Activated B cell treated with CpG ODN at 0.5 μM for 24 hours (primary cell): ENCODE results near the gene MAEL. TPM values are rescaled to one million over a fixed set of nuclear protein-coding genes. Genes with fewer than 3 reads are reported as not detected.

Experiments used
- ATAC-seq: fragments of 200-7000 bp; cut with Tn5 transposase; one replicate; pipeline ENCODE4 v1.10.0; 2021; ENCODE audit warnings: low read depth, mild to moderate bottlenecking, moderate library complexity
- CTCF ChIA-PET: fragments of 350-600 bp; sonication (Branson Sonifier 250); formaldehyde crosslinking; loops from one replicate; lab custom pipeline; 2021; ENCODE audit warnings: antibody characterized with exemption; lab: Charles Lee
- POLR2A ChIA-PET: fragments of 350-600 bp; sonication (Branson Sonifier 250); formaldehyde crosslinking; loops from one replicate; lab custom pipeline; 2021; ENCODE audit warnings: antibody characterized with exemption; lab: Charles Lee
- DNase-seq: peaks from one replicate; pipeline ENCODE4 v3.0.0; 2022
- H3K27ac Mint-ChIP-seq: one replicate; pipeline ENCODE4 v1.8.0; 2020; ENCODE audit warnings: mixed read lengths
- H3K27me3 Mint-ChIP-seq: one replicate; pipeline ENCODE4 v1.8.0; 2021; ENCODE audit warnings: mixed read lengths
- H3K36me3 Mint-ChIP-seq: one replicate; pipeline ENCODE4 v1.8.0; 2021; ENCODE audit warnings: low read depth, mixed read lengths
- H3K4me1 Mint-ChIP-seq: one replicate; pipeline ENCODE4 v1.8.0; 2021; ENCODE audit warnings: mixed read lengths
- H3K4me3 Mint-ChIP-seq: one replicate; pipeline ENCODE4 v1.8.0; 2020; ENCODE audit warnings: mild to moderate bottlenecking, mixed read lengths
- H3K9me3 Mint-ChIP-seq: one replicate; pipeline ENCODE4 v1.8.0; 2020; ENCODE audit warnings: mixed read lengths
- intact Hi-C: fragments of 100-400 bp; cut with micrococcal nuclease; formaldehyde crosslinking; loops from one replicate; pipeline ENCODE4 v1.15.1; 2024
- total RNA-seq: library from RNA; stranded (reverse); gene quantifications from 2 replicates; pipeline ENCODE4 v1.2.3, GENCODE V29; 2022
- TF ChIP-seq, protein P1 (sequence below): fragments of 200-600 bp; IDR thresholded peaks from one replicate; pipeline ENCODE4 v1.8.0; 2022; ENCODE audit warnings: antibody characterized with exemption, mild to moderate bottlenecking

MAEL gene
- total RNA-seq = not detected in 2 replicates

DNA sequence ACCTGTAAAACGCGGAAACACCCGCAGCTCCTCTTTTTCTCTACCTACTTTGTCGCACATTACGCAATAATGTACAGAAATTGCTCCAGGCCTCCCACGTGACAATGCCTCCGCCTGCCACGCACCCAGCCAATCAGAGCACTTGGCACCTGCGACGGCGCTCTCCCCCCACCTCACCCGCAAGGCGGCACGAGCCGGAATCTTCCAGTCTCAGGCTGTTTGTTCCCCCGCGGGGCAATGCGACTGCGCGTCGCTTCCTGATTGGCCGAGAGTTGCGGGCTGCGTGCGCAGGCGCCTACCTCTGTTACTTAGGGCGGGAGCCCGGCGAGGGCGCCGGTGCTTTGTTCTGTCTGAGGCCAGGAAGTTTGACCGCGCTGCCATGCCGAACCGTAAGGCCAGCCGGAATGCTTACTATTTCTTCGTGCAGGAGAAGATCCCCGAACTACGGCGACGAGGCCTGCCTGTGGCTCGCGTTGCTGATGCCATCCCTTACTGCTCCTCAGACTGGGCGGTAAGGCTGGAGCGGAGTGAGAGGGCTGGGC, at the start of gene MAEL:
Gene MAEL (plus strand): TSS at position 307 of the 542 bp plus-strand sequence. CDS start 73 bp downstream, at position 380.
- H3K9me3 Mint-ChIP-seq = peaks cover 4% of the 10 kb centered on the region
- POLR2A ChIA-PET = no interaction called here

DNA sequence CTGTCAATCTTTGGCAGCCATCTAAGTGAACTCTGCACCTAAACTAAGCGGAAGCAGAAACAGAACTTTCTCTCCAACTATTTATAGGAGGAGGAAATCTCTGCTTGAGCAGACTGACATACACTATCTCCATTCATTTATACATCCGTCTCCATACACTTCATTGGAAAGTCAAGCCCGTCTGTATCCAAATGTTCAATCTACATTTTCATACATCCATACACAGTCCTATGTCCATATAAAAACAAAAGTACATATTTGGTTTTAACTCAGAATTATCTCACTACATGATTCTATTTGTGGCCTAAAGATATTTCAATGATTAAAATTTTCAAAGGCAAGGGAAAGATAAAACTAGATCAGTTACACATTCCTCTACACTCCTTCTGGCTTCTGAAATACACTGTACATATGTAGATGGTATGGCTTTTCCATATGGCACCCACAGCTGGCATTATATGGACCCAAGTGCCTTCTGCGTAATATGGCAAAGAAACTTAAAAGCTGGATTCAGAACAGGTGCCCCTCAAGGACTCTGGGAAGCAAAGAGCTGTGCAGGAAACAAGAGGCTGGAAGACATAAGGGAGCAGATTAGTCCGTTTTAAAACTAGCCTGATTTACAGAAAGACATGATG, 49.2 kb upstream of the MAEL start:
- Mint-ChIP-seq H3K4me3 (no peak overlapping the region), H3K36me3 (no peaks in the 10 kb centered on the region), H3K27me3 (no peaks in the 10 kb centered on the region), H3K9me3 (no peaks in the 10 kb centered on the region), H3K4me1 (peaks cover 5% of the 10 kb centered on the region), H3K27ac (no peak overlapping the region)
- TF ChIP-seq, protein P1, sequence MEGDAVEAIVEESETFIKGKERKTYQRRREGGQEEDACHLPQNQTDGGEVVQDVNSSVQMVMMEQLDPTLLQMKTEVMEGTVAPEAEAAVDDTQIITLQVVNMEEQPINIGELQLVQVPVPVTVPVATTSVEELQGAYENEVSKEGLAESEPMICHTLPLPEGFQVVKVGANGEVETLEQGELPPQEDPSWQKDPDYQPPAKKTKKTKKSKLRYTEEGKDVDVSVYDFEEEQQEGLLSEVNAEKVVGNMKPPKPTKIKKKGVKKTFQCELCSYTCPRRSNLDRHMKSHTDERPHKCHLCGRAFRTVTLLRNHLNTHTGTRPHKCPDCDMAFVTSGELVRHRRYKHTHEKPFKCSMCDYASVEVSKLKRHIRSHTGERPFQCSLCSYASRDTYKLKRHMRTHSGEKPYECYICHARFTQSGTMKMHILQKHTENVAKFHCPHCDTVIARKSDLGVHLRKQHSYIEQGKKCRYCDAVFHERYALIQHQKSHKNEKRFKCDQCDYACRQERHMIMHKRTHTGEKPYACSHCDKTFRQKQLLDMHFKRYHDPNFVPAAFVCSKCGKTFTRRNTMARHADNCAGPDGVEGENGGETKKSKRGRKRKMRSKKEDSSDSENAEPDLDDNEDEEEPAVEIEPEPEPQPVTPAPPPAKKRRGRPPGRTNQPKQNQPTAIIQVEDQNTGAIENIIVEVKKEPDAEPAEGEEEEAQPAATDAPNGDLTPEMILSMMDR = no peak
- no peak for ATAC-seq
- intact Hi-C loops = no loop called here
- no peak for DNase-seq
- CTCF ChIA-PET = interaction anchor here (1.7 kb wide), 1 partner anchor 29 kb away, joined by 3 read pairs; no protein-coding TSS in a partner anchor
- POLR2A ChIA-PET = no interaction called here

More for the DNA sequence above, at the start of gene MAEL:
- Mint-ChIP-seq H3K27ac (no peak within 1 kb of the TSS), H3K36me3 (no peaks in the 10 kb centered on the region), H3K4me1 (no peaks in the 10 kb centered on the region), H3K4me3 (no peak within 1 kb of the TSS), H3K27me3 (peaks cover 24% of the 10 kb centered on the region)
- CTCF ChIA-PET = no interaction called here
- no peak for DNase-seq
- TF ChIP-seq, protein P1 = no peak
- intact Hi-C loops = no loop called here
- ATAC-seq = no peak

DNA sequence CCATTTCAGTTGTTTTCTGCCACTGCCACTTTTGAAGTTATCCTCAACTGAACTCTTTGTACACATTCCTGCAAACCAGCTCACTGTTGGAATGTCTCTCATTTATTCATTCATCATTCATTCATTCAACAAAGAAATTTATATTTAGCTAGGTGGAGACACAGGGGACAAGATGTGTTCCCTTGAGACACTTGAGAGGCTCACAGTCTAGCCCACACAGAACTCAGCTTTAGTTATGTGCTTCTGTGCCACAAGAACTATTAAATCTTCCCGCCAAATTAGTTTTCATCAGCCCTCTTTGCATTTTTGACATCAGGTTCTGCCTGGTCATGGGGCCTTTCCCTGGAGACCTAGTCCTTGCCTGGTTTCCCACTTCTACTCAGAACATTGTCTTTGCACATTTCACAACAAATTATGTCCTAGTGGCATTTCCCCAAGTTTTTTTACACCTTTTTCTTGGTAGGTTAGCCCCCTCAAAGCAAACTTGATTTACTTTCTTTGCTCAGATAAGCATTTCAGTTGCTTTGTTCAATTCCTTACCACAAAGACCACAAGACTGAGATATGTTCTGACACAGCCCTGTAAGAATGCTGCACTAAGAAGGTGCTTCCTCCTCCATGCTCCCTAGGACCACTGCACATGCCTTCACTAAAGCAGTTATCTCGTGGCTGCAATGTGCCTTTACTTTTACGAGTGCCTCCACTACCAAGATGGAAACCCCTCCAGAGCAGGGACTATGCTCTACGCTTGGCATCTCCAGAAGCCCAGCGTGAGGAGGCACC, 44.7 kb upstream of the MAEL start:
- ChIA-PET CTCF (no interaction called here), POLR2A (no interaction called here)
- Mint-ChIP-seq H3K4me3 (no peak overlapping the region), H3K27ac (no peak overlapping the region), H3K4me1 (peaks cover 16% of the 10 kb centered on the region), H3K27me3 (peaks cover 22% of the 10 kb centered on the region), H3K36me3 (no peaks in the 10 kb centered on the region), H3K9me3 (no peaks in the 10 kb centered on the region)
- intact Hi-C loops = no loop called here
- no peak for DNase-seq
- no peak for ATAC-seq
- TF ChIP-seq, protein P1 = no peak

DNA sequence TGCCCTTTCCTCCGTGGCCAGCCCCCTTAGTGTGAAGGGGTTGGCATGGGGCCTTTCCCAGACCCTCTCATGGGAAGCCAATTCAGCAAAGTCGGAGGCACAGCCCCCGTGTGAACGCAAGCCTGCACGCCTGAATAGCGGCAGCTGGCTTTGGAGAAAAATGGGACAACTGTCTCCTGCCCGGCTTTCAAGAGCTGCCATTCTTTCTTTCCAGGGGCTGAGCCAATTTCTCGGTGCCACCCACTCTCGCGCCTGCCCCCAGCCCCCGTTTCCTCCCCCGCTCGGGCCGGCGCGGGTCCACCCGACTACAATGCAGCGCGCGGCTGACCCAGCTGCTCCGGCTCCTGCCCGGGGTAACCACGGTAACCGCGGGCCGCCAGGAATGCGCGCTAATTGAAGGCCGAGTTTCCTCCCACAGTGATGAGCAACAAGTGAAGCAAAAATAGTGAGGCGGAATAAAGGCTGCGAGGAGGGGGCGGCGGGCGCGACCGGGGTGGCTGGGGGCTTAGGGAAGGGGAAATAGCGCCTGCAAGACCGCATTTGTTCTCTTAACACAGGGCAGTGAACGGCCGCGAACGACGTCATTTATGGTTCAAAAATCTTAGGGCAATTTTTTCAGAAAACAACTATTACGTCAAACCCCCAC, 41.6 kb upstream of the MAEL start:
- TF ChIP-seq, protein P1 = no peak
- Mint-ChIP-seq H3K4me1 (peaks cover 11% of the 10 kb centered on the region), H3K9me3 (no peaks in the 10 kb centered on the region), H3K27me3 (peaks cover 25% of the 10 kb centered on the region), H3K27ac (no peak overlapping the region), H3K4me3 (peak overlapping the region; percentile 57), H3K36me3 (no peaks in the 10 kb centered on the region)
- no peak for DNase-seq
- intact Hi-C loops = no loop called here
- ChIA-PET POLR2A (no interaction called here), CTCF (no interaction called here)
- ATAC-seq = no peak

DNA sequence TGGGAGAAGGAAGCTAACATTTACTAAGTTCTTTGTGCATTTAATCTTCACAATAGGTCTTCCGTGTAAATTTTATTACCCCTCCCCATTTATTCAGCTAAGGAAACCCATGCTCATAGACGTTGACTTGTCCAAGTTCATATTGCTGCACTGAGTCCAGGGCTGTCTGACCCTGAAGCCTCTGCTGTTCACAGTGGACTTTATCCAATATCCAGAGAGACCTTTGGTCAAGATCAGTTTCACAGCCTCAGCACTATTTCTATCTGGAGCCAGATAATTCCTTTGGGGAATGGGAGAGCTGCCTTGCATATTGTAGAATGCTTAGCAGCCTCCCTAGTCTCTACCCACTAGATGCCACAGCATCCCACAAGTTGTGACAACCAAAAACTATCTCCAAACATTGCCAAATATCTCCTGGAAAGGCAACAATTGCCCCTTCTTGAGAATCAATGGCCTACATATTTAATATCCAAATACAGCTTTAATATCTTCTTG, 40.2 kb upstream of the MAEL start:
- TF ChIP-seq, protein P1 = no peak
- DNase-seq = no peak
- Mint-ChIP-seq H3K27ac (no peak overlapping the region), H3K36me3 (no peaks in the 10 kb centered on the region), H3K4me1 (peaks cover 11% of the 10 kb centered on the region), H3K27me3 (peaks cover 27% of the 10 kb centered on the region), H3K4me3 (no peak overlapping the region), H3K9me3 (no peaks in the 10 kb centered on the region)
- CTCF ChIA-PET = no interaction called here
- intact Hi-C loops = no loop called here
- no peak for ATAC-seq
- POLR2A ChIA-PET = no interaction called here
